A549 (cell line): ENCODE data around the gene PYGO2. TPM values are rescaled to one million over a fixed set of nuclear protein-coding genes. Genes with fewer than 3 reads are reported as not detected.
A peak's percentile ranks its signal among the peaks of the same experiment; 100 is the strongest.

Experiments used
- ATAC-seq, 2 experiments: fragments of 200-7000 bp in 1 of 2; fragments of >200 bp in 1 of 2; cut with Nextera tagmentation in 1 of 2; cut with Tn5 transposase in 1 of 2; 3 replicates each; pipeline versions ENCODE4 v1.8.0 to v1.9.1; 2018 to 2020; ENCODE audit warnings: mild to moderate bottlenecking in 1 of 2, moderate library complexity in 1 of 2
- CTCF ChIA-PET: fragments of 300-600 bp; sonication (Branson Sonifier 250); formaldehyde crosslinking; extraction: SDS; loops from one replicate; lab custom pipeline; 2021; ENCODE audit warnings: antibody characterized with exemption, inconsistent platforms; lab: Yijun Ruan, JAX
- POLR2A ChIA-PET: fragments of 350-600 bp; formaldehyde crosslinking; extraction: SDS; loops from one replicate; lab custom pipeline; 2021; ENCODE audit warnings: antibody characterized with exemption, inconsistent platforms; lab: Yijun Ruan, JAX
- DNase-seq, 2 experiments: peaks; one replicate each; pipeline versions ENCODE4 v3.0.0 to v3.0.0-alpha.2; 2011 to 2016; ENCODE audit warnings: low read depth in 1 of 2, low spot score in 1 of 2
- FAIRE-seq: peaks from 2 replicates; lab custom pipeline; 2011; peaks lifted over from hg19 to GRCh38; lab: Jason Lieb, UNC
- H3K27ac ChIP-seq, 2 experiments: fragments of >200 bp; sonication (Bioruptor Twin); formaldehyde crosslinking; 3 replicates each; pipeline ENCODE4 v1.5.1; 2016 to 2017
- H3K4me1 ChIP-seq: fragments of >200 bp; sonication (Bioruptor Twin); formaldehyde crosslinking; 3 replicates; pipeline ENCODE4 v1.6.1; 2016
- H3K4me2 ChIP-seq: fragments of >200 bp; sonication (Bioruptor Twin); formaldehyde crosslinking; 3 replicates; pipeline ENCODE4 v1.6.1; 2016
- H3K4me3 ChIP-seq: fragments of >200 bp; sonication (Bioruptor Twin); formaldehyde crosslinking; 3 replicates; pipeline ENCODE4 v1.5.1; 2016
- H3K9me3 ChIP-seq: fragments of >200 bp; sonication (Bioruptor Twin); formaldehyde crosslinking; 3 replicates; pipeline ENCODE4 v1.6.1; 2016
- BHLHE40 ChIP-seq: IDR thresholded peaks from 2 replicates; pipeline ENCODE4 v1.6.1; 2012; ENCODE audit warnings: low read depth, low read length, inconsistent platforms
- CBX2 ChIP-seq: fragments of 200-600 bp; sonication (generic); IDR thresholded peaks from 2 replicates; pipeline ENCODE4 v1.6.1; 2016; ENCODE audit warnings: low read depth, mild to moderate bottlenecking, borderline replicate concordance
- EHF ChIP-seq: fragments of 250-450 bp; sonication (Bioruptor Pico); IDR thresholded peaks from 2 replicates; pipeline ENCODE4 v1.5.0; 2020; ENCODE audit warnings: mild to moderate bottlenecking
- ESRRA ChIP-seq: fragments of 150-350 bp; IDR thresholded peaks from 2 replicates; pipeline ENCODE4 v1.6.1; 2014; ENCODE audit warnings: mild to moderate bottlenecking, low read length, borderline replicate concordance
- FOSB ChIP-seq: fragments of 250-450 bp; sonication (Bioruptor Pico); IDR thresholded peaks from 2 replicates; pipeline ENCODE4 v1.5.0; 2020; ENCODE audit warnings: mild to moderate bottlenecking, moderate library complexity
- FOSL2 ChIP-seq, 2 experiments: fragments of 450-650 bp in 1 of 2; fragments of >200 bp in 1 of 2; sonication (Bioruptor Twin) in 1 of 2; formaldehyde crosslinking; IDR thresholded peaks; 2 replicates each; pipeline versions ENCODE4 v1.5.0 to v1.6.1; 2016 to 2020; ENCODE audit warnings: mild to moderate bottlenecking in 1 of 2, moderate library complexity in 1 of 2
- GATA3 ChIP-seq: IDR thresholded peaks from 2 replicates; pipeline ENCODE4 v1.6.1; 2012; ENCODE audit warnings: borderline replicate concordance
- HEYL ChIP-seq: fragments of 250-450 bp; sonication (Bioruptor Pico); IDR thresholded peaks from 2 replicates; pipeline ENCODE4 v1.8.0; 2021; ENCODE audit warnings: mild to moderate bottlenecking, moderate library complexity
- HOXA7 ChIP-seq: fragments of 250-450 bp; sonication (Bioruptor Pico); IDR thresholded peaks from 2 replicates; pipeline ENCODE4 v1.5.0; 2020; ENCODE audit warnings: mild to moderate bottlenecking, moderate library complexity
- HOXB5 ChIP-seq: fragments of 250-450 bp; sonication (Bioruptor Pico); IDR thresholded peaks from 2 replicates; pipeline ENCODE4 v1.5.0; 2020; ENCODE audit warnings: mild to moderate bottlenecking, moderate library complexity
- JUN ChIP-seq, 2 experiments: fragments of >200 bp; sonication (Bioruptor Twin); formaldehyde crosslinking; IDR thresholded peaks; 2 replicates in 1 of 2; 3 replicates in 1 of 2; pipeline ENCODE4 v1.6.1; 2016 to 2017
- JUNB ChIP-seq: fragments of >200 bp; sonication (Bioruptor Twin); formaldehyde crosslinking; IDR thresholded peaks from 2 replicates; pipeline ENCODE4 v1.6.1; 2016
- KDM5A ChIP-seq: fragments of 200-600 bp; sonication (generic); IDR thresholded peaks from 2 replicates; pipeline ENCODE4 v1.6.1; 2016; ENCODE audit warnings: antibody characterized with exemption, mild to moderate bottlenecking
- MAFK ChIP-seq: fragments of 450-650 bp; IDR thresholded peaks from 2 replicates; pipeline ENCODE4 v1.6.1; 2014; ENCODE audit not compliant: partially characterized antibody
- MAZ ChIP-seq: fragments of 150-350 bp; IDR thresholded peaks from 2 replicates; pipeline ENCODE4 v1.6.1; 2014; ENCODE audit warnings: antibody characterized with exemption, low read depth, low read length, borderline replicate concordance
- POLR2A ChIP-seq: IDR thresholded peaks from 2 replicates; pipeline ENCODE4 v1.6.1; 2012; ENCODE audit warnings: mild to moderate bottlenecking, low read length
- POLR2AphosphoS2 ChIP-seq: conservative IDR thresholded peaks from 2 replicates; pipeline ENCODE4 v1.6.1; 2012; ENCODE audit warnings: low read length, improper control_type of control experiment, inconsistent platforms
- RAD21 ChIP-seq, 2 experiments: fragments of >200 bp in 1 of 2; sonication (Bioruptor Twin) in 1 of 2; formaldehyde crosslinking in 1 of 2; IDR thresholded peaks in 1 of 2; conservative IDR thresholded peaks in 1 of 2; 2 replicates in 1 of 2; 3 replicates in 1 of 2; pipeline ENCODE4 v1.6.1; 2012 to 2018; ENCODE audit warnings: inconsistent platforms in 1 of 2
- RARB ChIP-seq: fragments of 250-450 bp; sonication (Bioruptor Pico); IDR thresholded peaks from 2 replicates; pipeline ENCODE4 v1.8.0; 2021; ENCODE audit warnings: mild to moderate bottlenecking, moderate library complexity
- RFX5 ChIP-seq: fragments of 450-650 bp; IDR thresholded peaks from 2 replicates; pipeline ENCODE4 v1.7.1; 2014; ENCODE audit warnings: antibody characterized with exemption, mild to moderate bottlenecking, moderate library complexity
- SMC3 ChIP-seq: fragments of >200 bp; sonication (Bioruptor Twin); formaldehyde crosslinking; IDR thresholded peaks from 3 replicates; pipeline ENCODE4 v1.6.1; 2018; ENCODE audit warnings: inconsistent platforms
- TFCP2L1 ChIP-seq: fragments of 250-450 bp; sonication (Bioruptor Pico); IDR thresholded peaks from 2 replicates; pipeline ENCODE4 v1.5.0; 2021; ENCODE audit warnings: mild to moderate bottlenecking
- TP53 ChIP-seq: fragments of 250-450 bp; sonication (Bioruptor Pico); IDR thresholded peaks from 2 replicates; pipeline ENCODE4 v1.5.0; 2021; ENCODE audit warnings: mild to moderate bottlenecking, moderate library complexity
- ZNF302 ChIP-seq: fragments of 250-450 bp; sonication (Bioruptor Pico); IDR thresholded peaks from 2 replicates; pipeline ENCODE4 v1.9.0; 2021; ENCODE audit warnings: inconsistent platforms, mild to moderate bottlenecking, moderate library complexity
- WGBS: methylation state at CpG from one replicate; pipeline ENCODE4 v1.1.6; 2017; ENCODE audit errors: missing lambda C conversion rate; 5-methylcytosine and 5-hydroxymethylcytosine counted together
- polyA minus RNA-seq: library from RNA; depleted of rRNA, polyadenylated mRNA; stranded (reverse); fragments of >200 nt; gene quantifications from 2 replicates; pipeline ENCODE4 v1.2.3, GENCODE V29; 2011; rRNA and poly(A)+ RNA removed
- polyA plus RNA-seq, 4 experiments: library from polyadenylated mRNA; depleted of rRNA in 3 of 4; stranded (reverse); fragments of >200 nt; fragmentation: RNase III in 1 of 4; extraction: RNeasy Plus Mini Kit Qiagen cat#74134 plus additional on column Dnase treatment in 1 of 4; gene quantifications; 2 replicates in 3 of 4; 3 replicates in 1 of 4; pipeline ENCODE4 v1.2.3, GENCODE V29; 2011 to 2017
- TF ChIP-seq, protein P1 (sequence below): IDR thresholded peaks from 2 replicates; pipeline ENCODE4 v1.6.1; 2012
- TF ChIP-seq, protein P2 (sequence below): fragments of 250-450 bp; sonication (Bioruptor Pico); IDR thresholded peaks from 2 replicates; pipeline ENCODE4 v1.5.0; 2020; ENCODE audit warnings: low read depth, mild to moderate bottlenecking, moderate library complexity
- TF ChIP-seq, protein P3 (sequence below): fragments of >200 bp; sonication (Bioruptor Twin); formaldehyde crosslinking; IDR thresholded peaks from 3 replicates; pipeline ENCODE4 v1.6.1; 2016
- TF ChIP-seq, protein P4 (sequence below): IDR thresholded peaks from 2 replicates; pipeline ENCODE4 v1.6.1; 2012; ENCODE audit warnings: low read depth, borderline replicate concordance
- TF ChIP-seq, protein P5 (sequence below): fragments of >200 bp; sonication (Bioruptor Twin); formaldehyde crosslinking; IDR thresholded peaks from 3 replicates; pipeline ENCODE4 v1.5.1; 2016
- TF ChIP-seq, protein P6 (sequence below): IDR thresholded peaks from 2 replicates; pipeline ENCODE4 v1.6.1; 2012

The PYGO2 gene, protein sequence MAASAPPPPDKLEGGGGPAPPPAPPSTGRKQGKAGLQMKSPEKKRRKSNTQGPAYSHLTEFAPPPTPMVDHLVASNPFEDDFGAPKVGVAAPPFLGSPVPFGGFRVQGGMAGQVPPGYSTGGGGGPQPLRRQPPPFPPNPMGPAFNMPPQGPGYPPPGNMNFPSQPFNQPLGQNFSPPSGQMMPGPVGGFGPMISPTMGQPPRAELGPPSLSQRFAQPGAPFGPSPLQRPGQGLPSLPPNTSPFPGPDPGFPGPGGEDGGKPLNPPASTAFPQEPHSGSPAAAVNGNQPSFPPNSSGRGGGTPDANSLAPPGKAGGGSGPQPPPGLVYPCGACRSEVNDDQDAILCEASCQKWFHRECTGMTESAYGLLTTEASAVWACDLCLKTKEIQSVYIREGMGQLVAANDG
- 24.6 and 25.8 TPM in 2 replicates for polyA plus RNA-seq (2011; rRNA removed)
- 10.6 and 14.7 TPM in 2 replicates for polyA plus RNA-seq (2012; cell fraction: cytosol; rRNA removed)
- 20.7 and 22.9 TPM in 2 replicates for polyA plus RNA-seq (2012; cell fraction: nucleus; rRNA removed)
- 15.7 to 18.9 TPM (median 18.3 TPM) in 3 replicates for polyA plus RNA-seq (2017; fragmentation: RNase III; extraction: RNeasy Plus Mini Kit Qiagen cat#74134 plus additional on column Dnase treatment)
- polyA minus RNA-seq = 21.2 and 21.6 TPM in 2 replicates

DNA sequence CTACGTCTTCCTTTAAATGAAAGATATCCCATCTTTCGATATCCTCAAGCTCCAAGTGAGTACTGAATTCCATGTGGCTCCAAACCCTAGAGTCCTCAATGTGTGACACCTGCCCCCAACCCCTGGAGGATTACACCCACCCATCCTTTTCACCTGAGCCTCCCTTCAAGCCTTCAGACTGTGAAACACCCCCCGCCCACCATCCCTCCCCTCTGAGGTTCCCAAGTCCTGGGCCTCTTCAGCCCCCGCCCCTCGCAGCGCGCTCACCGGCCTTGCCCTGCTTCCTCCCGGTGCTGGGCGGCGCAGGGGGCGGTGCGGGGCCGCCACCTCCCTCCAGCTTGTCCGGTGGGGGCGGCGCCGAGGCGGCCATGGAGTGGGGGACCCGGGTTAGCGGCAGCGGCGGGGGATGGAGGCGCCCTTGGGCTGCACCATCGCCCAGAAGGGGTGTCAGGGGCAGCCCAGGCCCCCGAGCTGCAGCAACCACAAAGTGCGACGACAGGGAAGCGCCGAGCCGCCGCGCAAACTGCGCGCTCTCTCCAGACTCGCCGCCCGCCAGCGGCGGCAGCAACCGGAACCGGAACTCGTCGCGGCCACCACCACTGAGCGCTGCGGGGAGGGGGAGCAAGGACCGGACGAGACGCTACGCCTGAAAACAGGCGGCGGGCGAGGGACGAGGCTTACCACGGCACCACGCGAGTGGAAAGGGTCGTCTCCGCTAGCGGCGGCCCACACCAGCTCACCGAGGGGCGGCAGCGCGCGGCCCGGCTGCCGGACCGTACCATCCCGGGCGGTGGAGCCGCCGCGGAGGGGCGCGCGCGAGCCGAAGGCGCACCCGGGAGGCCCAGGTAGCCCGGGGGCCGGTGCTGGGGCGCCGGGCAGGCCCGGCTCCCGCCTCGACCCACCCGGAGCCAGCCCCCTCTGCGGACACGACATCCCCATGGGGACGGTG is at the start of gene PYGO2:
Gene PYGO2, minus strand, starts transcription at position 576 of the 949 bp plus-strand sequence. Its CDS starts 206 bp downstream, at position 370.
- under 1% methylated on average over 18 of the region's 93 CpGs for WGBS
- Histone ChIP-seq H3K4me1 (peaks cover 30% of the 10 kb centered on the region), H3K27ac (peak within 1 kb of the TSS; percentile 97), H3K4me2 (peak within 1 kb of the TSS; percentile 99), H3K4me3 (peak within 1 kb of the TSS; percentile 74), H3K9me3 (no peaks in the 10 kb centered on the region)
- TF ChIP-seq BHLHE40 (peak; percentile 56; the same call in 1 of the 2 replicates), EHF (peak; percentile 45; the same call in 1 of the 2 replicates), TFCP2L1 (CRISPR knock-in tag) (peak; percentile 72), HOXA7 (CRISPR knock-in tag) (peak; percentile 82; the same call in 1 of the 2 replicates), MAFK (no peak), RAD21 (conservative IDR thresholded peaks at IDR 0.05 in 1 of 2, IDR thresholded peaks at IDR 0.05 in 1 of 2) (peak in 1 of 2 experiments; percentile 81; a peak in 4 of 5 replicates), HOXB5 (CRISPR knock-in tag) (peak; percentile 69; the same call in 1 of the 2 replicates), RARB (0 out of 2 replicates have a peak, but pooled peaks have one; percentile 34), TP53 (CRISPR knock-in tag) (peak; percentile 56; the same call in 1 of the 2 replicates), JUNB (no peak), KDM5A (peak; percentile 81), FOSB (peak; percentile 63; the same call in 1 of the 2 replicates), JUN (IDR thresholded peaks at IDR 0.05) (peak; percentile 69 to 98; a peak in 4 of 5 replicates), CBX2 (no peak), GATA3 (peak; percentile 46; the same call in 1 of the 2 replicates), ESRRA (no peak), FOSL2 (IDR thresholded peaks at IDR 0.05) (no peak), FOSL2 (CRISPR knock-in tag; IDR thresholded peaks at IDR 0.05) (peak; percentile 30), RFX5 (0 out of 2 replicates have a peak, but pooled peaks have one; percentile 26), SMC3 (peak; percentile 79), POLR2AphosphoS2 (peak; percentile 86), ZNF302 (no peak), MAZ (0 out of 2 replicates have a peak, but pooled peaks have one; percentile 83), HEYL (CRISPR knock-in tag) (no peak), POLR2A (peak; percentile 66)
- TF ChIP-seq, protein P1, sequence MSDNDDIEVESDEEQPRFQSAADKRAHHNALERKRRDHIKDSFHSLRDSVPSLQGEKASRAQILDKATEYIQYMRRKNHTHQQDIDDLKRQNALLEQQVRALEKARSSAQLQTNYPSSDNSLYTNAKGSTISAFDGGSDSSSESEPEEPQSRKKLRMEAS = peak; percentile 69; the same call in 1 of the 2 replicates
- TF ChIP-seq, protein P2, sequence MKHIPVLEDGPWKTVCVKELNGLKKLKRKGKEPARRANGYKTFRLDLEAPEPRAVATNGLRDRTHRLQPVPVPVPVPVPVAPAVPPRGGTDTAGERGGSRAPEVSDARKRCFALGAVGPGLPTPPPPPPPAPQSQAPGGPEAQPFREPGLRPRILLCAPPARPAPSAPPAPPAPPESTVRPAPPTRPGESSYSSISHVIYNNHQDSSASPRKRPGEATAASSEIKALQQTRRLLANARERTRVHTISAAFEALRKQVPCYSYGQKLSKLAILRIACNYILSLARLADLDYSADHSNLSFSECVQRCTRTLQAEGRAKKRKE (CRISPR knock-in tag) = peak; percentile 64; the same call in 1 of the 2 replicates
- TF ChIP-seq, protein P3, sequence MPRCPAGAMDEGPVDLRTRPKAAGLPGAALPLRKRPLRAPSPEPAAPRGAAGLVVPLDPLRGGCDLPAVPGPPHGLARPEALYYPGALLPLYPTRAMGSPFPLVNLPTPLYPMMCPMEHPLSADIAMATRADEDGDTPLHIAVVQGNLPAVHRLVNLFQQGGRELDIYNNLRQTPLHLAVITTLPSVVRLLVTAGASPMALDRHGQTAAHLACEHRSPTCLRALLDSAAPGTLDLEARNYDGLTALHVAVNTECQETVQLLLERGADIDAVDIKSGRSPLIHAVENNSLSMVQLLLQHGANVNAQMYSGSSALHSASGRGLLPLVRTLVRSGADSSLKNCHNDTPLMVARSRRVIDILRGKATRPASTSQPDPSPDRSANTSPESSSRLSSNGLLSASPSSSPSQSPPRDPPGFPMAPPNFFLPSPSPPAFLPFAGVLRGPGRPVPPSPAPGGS = peak; percentile 84; the same call in 2 of the 3 replicates
- TF ChIP-seq, protein P4, sequence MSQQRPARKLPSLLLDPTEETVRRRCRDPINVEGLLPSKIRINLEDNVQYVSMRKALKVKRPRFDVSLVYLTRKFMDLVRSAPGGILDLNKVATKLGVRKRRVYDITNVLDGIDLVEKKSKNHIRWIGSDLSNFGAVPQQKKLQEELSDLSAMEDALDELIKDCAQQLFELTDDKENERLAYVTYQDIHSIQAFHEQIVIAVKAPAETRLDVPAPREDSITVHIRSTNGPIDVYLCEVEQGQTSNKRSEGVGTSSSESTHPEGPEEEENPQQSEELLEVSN = peak; percentile 60; the same call in 1 of the 2 replicates
- TF ChIP-seq, protein P5, sequence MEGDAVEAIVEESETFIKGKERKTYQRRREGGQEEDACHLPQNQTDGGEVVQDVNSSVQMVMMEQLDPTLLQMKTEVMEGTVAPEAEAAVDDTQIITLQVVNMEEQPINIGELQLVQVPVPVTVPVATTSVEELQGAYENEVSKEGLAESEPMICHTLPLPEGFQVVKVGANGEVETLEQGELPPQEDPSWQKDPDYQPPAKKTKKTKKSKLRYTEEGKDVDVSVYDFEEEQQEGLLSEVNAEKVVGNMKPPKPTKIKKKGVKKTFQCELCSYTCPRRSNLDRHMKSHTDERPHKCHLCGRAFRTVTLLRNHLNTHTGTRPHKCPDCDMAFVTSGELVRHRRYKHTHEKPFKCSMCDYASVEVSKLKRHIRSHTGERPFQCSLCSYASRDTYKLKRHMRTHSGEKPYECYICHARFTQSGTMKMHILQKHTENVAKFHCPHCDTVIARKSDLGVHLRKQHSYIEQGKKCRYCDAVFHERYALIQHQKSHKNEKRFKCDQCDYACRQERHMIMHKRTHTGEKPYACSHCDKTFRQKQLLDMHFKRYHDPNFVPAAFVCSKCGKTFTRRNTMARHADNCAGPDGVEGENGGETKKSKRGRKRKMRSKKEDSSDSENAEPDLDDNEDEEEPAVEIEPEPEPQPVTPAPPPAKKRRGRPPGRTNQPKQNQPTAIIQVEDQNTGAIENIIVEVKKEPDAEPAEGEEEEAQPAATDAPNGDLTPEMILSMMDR = peak; percentile 90
- TF ChIP-seq, protein P6, sequence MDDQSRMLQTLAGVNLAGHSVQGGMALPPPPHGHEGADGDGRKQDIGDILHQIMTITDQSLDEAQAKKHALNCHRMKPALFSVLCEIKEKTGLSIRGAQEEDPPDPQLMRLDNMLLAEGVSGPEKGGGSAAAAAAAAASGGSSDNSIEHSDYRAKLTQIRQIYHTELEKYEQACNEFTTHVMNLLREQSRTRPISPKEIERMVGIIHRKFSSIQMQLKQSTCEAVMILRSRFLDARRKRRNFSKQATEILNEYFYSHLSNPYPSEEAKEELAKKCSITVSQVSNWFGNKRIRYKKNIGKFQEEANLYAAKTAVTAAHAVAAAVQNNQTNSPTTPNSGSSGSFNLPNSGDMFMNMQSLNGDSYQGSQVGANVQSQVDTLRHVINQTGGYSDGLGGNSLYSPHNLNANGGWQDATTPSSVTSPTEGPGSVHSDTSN = 0 out of 2 replicates have a peak, but pooled peaks have one; percentile 53
- FAIRE-seq = no peak
- ChIA-PET POLR2A (interaction anchor here (0.7 to 2.8 kb wide), 7 partner anchors 11 to 103 kb away, joined by 3 to 67 read pairs (median 4); partner anchors contain the start of genes CKS1B, EFNA4, FLAD1 and SHC1), CTCF (interaction anchor here (0.5 to 3.4 kb wide), 9 partner anchors 9 to 1189 kb away, joined by 3 to 19 read pairs (median 4); partner anchors contain the start of gene PMVK)
- DNase-seq = peak; percentile 76 to 81
- ATAC-seq = peak; percentile 82 to 90
